ENCODE measurements around the gene TBC1D4. TPM values are rescaled to one million over a fixed set of nuclear protein-coding genes. Genes with fewer than 3 reads are reported as not detected.

Gene TBC1D4
- total RNA-seq, 2 donors from 2014 or later = 64.3 to 162 TPM

DNA sequence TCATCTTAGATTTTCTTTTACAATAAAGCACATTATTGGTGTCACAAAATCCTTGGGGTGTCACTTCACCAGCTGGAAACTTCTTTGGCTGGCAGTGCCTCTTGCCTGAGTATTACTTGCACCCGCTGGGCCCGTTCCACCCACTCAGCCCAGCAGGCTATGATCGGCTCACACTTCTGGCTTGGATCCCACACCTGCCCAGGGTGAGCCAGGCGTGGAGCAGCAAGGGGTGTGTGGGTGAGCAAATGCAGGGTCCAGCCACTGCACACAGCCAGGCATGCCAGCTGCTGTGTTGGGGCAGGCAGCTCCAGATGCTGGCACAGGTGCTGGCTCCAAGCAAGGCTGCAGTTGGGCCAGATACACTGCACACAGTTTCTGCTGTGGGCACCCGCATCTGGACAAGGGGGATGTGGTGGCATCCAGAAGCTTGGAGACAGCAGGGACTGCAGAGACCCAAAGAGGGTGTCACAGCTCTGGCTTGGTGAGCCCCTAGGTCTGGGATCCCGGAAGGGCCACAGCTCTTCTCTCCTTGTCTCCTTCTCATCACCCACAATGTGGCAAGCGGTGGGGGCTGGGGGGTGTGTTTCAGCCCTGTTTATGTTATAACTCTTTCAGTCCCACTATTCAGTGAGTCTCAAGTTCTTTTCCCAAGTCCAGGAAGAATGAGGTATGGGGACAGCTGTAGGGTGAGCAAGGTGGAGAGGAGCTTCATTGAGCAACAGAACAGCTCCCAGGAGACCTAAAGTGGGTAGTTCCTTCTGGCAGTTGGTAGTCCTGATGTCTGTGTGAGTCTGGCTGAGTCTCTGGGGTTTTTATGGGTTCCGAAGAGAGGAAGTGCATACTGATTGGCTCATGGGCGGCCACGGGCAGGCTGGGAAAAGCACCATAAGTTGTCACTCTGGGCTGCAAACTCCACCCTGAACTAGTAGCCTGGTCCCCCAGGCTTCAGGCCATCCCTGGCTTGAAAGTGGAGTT is 25.3 kb upstream of the TBC1D4 start:
- H3K4me1 ChIP-seq = no peaks in the 10 kb centered on the region
- TF ChIP-seq CTCF (IDR thresholded peaks at IDR 0.05) = no peak
- no peak for DNase-seq (ENCODE audit: low spot score)
- H3K9me3 ChIP-seq = no peaks in the 10 kb centered on the region
- no peaks in the 10 kb centered on the region for H3K36me3 ChIP-seq
- H3K27ac ChIP-seq = no peak overlapping the region
- no peak overlapping the region for H3K4me3 ChIP-seq
- H3K27me3 ChIP-seq = no peaks in the 10 kb centered on the region

- Histone ChIP-seq H3K4me3 (no peak overlapping the region), H3K9me3 (no peaks in the 10 kb centered on the region), H3K27ac (no peak overlapping the region), H3K27me3 (no peaks in the 10 kb centered on the region), H3K36me3 (no peaks in the 10 kb centered on the region), H3K4me1 (no peaks in the 10 kb centered on the region)
- DNase-seq (ENCODE audit: low spot score) = no peak
- TF ChIP-seq CTCF (IDR thresholded peaks at IDR 0.05) = no peak
Observed at GRCh38 chr13:75506018-75506417, 24.0 kb upstream of the TBC1D4 start.

DNA sequence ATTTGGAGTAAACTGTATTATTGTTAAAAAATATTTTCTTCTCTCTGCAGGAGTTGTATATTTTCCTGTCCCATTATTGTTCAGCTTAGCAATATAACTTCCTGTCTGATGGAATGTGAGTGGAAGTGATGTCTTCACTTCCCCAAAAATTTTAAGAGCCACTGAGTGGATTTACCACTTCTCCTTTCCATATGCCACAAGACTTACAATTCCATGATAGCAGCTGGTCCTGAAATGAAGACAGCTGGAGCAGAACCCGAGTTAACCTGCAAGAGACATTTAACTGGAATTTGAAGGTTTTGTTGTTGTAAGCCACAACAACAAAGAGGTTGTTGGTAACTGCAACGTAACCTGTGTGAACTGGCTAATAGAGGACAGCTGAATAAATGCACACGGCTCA is 23.4 kb upstream of the TBC1D4 start:
- Histone ChIP-seq H3K4me3 (no peak overlapping the region), H3K27ac (no peak overlapping the region), H3K36me3 (no peaks in the 10 kb centered on the region), H3K4me1 (no peaks in the 10 kb centered on the region), H3K9me3 (no peaks in the 10 kb centered on the region), H3K27me3 (no peaks in the 10 kb centered on the region)
- no peak for TF ChIP-seq CTCF (IDR thresholded peaks at IDR 0.05)
- DNase-seq (ENCODE audit: low spot score) = no peak

- Histone ChIP-seq H3K27me3 (no peaks in the 10 kb centered on the region), H3K4me1 (no peaks in the 10 kb centered on the region), H3K27ac (no peak overlapping the region), H3K9me3 (no peaks in the 10 kb centered on the region), H3K4me3 (no peak overlapping the region), H3K36me3 (no peaks in the 10 kb centered on the region)
- TF ChIP-seq CTCF (IDR thresholded peaks at IDR 0.05) = no peak
- DNase-seq (ENCODE audit: low spot score) = no peak
Observed at GRCh38 chr13:75495938-75496337, 14.0 kb upstream of the TBC1D4 start.

DNA sequence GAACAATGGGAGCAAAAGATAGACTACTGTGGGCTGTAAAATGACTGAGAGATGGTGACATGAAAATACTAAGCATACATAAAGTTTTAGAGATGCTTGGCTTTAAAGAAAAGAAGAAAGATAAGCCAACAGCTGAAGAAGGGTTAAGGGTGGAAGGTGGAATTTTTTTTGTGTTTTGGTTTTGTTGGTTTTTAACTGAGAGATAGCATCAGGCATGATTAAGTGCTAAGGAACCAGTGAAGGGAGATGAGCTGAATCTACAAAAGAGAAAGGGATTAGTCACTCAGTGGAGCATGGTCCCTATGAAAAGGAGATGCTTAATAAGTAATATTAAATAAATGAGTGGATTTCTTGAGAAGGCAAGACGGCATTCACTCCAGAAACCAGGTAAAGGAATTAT is 12.5 kb upstream of the TBC1D4 start:
- H3K4me1 ChIP-seq = no peaks in the 10 kb centered on the region
- no peaks in the 10 kb centered on the region for H3K9me3 ChIP-seq
- no peak for TF ChIP-seq CTCF (IDR thresholded peaks at IDR 0.05)
- no peak for DNase-seq (ENCODE audit: low spot score)
- H3K4me3 ChIP-seq = no peak overlapping the region
- H3K27ac ChIP-seq = no peak overlapping the region
- H3K27me3 ChIP-seq = no peaks in the 10 kb centered on the region
- H3K36me3 ChIP-seq = no peaks in the 10 kb centered on the region

All from right atrium auricular region (tissue), 2 donors.